GM18502 (cell line): ENCODE results near the gene TOP2B.

Experiments used
- ATAC-seq: cut with Tn5 transposase; IDR thresholded peaks from one replicate; pipeline ENCODE4 v1.9.1; 2021; ENCODE audit warnings: mild to moderate bottlenecking; ENCODE audit not compliant: unreplicated experiment, poor library complexity

TOP2B gene

GRCh38 chr3:25621087-25621486 is 43.6 kb downstream of the TOP2B start:
- no peak for ATAC-seq

DNA sequence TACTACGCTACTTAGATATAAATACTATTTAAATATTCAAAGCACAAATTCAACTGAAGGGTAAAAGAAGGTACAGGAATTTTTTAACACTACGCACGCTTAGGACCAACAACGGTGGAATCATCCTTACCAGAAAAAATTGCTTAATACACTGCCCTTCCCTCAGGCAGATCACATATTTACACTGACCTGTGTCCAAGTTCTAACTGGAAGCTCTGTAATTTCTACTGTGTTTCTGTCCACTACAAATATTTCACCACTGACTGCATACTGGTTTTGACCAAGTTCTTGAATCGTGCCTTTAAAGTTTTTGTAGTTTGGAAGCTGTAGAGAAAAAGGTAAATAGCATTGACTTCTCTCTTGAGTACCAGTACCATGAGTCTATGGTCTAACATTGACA is 44.2 kb downstream of the TOP2B start:
- ATAC-seq: no peak

DNA sequence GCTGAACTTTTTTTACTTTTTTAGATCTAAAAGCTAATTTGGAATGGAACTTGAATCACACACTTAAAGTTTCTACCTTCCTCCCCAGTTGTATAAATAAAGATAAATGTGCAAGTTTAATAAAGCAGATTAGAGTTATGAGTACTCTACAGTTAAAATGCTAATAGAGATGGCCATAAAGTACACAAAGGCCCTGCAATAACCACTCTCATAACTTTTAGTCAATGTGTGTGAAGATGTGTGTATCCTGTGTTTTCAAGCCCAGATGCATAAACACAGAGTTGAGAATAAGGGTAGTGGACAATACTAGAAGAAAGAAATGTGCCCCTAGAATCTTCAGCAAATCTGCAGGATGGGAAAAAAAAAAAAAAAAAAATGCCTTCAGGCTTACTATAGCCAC is 45.3 kb downstream of the TOP2B start:
- no peak for ATAC-seq

GRCh38 chr3:25618028-25618427 is 46.7 kb downstream of the TOP2B start:
- no peak for ATAC-seq

DNA sequence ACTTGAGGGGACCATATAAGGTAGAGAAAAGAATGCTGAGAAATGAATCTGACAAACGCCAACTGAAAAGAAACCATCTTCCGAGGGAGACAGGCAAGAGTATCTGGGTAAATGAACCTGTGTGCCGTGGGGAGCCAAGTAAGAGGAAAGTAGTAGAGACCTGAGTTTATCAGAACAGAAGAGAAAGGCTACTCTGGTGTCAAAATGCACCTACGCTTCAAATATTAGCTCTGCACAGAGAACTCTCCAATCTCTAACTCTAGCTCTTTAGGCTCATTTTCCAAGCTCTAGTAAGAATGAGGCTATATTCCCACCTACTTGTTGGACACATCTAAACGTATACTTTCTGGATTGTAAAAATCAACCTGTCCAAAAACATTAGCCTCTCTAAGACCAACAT is 53.5 kb downstream of the TOP2B start:
- no peak for ATAC-seq

GRCh38 chr3:25610779-25611178 is 53.9 kb downstream of the TOP2B start:
- no peak for ATAC-seq

GRCh38 chr3:25610167-25610566 is 54.5 kb downstream of the TOP2B start:
- peak; percentile 53 for ATAC-seq

DNA sequence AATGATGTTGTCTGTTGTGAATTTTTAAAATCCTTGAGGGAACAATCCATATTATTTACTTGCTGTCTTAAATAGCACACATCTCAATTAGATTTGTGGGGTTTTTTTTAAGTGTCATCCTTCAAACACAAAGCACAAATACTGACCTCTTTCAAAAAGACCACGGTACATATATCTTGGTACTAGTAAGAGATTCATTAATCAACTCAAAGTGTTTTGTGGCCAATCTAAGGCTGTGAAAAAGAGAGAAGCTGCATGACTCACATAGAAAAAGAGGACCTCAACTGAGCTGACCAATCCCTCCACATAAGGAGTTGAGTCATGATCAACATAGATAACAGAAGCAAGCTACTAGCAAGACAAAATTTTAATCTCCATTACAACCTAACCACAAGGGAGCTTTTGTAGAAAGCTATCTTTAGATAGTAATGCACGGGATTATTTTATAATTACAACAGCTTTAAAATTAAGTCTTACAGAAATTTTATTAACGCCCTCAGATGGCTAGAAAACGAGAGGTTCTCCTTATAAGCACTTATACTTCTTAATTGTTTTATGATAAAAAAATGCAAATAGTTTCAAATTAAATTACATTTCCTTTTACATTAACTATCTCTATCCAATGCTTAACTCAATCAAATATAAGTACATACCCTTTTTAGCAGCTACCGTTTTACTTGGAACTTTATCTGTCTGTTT is 60.5 kb downstream of the TOP2B start:
- ATAC-seq: no peak

DNA sequence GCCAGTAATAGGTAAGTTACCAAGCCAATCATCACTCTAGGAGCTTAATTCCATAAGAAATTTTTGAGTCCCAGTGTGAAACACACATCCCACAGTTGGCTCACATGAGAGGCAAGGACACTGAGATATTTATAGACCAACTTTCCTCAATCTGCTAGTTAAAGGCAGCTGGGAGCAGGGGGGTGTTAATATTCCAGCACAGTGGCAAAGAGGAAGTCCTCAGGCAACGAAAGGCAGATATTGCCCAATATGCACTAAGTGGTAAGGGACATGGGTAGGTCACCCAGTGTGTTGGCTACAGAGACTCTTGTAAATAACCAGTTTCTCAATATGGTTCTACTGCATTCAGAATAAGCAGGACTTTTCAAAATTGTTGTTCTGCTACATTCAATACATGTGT is 61.0 kb downstream of the TOP2B start:
- ATAC-seq: no peak

- ATAC-seq: no peak
Measured at GRCh38 chr3:25597535-25598101, 67.1 kb downstream of the TOP2B start.

DNA sequence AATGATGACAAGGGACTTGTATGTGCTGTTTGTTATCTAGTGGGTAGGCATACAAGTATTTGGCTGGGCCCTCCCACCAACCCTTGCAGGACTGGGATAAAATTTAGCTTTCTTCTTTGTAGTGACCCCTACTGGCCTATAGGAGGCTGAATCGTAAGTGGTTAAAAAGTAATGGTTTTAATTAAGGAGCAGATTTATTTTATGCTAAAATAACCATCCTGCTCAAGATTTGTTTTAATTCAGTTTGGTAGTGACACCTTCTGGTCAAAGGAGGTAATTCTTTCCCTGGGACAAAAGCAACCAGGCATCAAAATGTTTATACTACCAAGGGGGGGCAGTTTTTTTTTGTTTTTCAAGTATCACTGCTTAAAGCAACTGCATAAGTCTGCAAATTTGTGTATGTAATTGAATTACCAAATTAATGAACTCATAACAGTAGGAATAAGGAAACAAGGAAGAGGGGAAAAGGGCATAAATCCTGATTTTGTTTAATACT is 70.7 kb downstream of the TOP2B start:
- peak; percentile 58 for ATAC-seq

DNA sequence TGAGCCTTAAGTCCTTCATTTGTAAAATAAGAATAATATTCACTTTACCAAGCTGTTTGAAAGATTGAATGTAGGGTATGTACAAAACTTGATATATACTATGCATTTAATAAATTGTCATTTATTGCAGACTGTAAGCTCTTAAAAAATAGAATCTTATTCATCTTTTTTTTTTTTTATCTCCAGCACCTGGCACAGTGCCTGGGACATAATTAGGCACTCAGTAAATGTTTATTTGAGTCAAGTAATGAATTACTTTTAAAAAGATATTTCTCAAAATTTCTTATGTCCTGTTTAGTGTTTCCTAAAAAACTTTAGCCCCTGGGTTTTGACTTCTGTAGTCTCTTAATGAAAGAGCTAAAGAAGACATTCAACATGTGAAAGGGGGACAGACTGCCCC is 71.7 kb downstream of the TOP2B start:
- no peak for ATAC-seq

GRCh38 chr3:25592510-25592968 is 72.2 kb downstream of the TOP2B start:
- ATAC-seq: no peak

DNA sequence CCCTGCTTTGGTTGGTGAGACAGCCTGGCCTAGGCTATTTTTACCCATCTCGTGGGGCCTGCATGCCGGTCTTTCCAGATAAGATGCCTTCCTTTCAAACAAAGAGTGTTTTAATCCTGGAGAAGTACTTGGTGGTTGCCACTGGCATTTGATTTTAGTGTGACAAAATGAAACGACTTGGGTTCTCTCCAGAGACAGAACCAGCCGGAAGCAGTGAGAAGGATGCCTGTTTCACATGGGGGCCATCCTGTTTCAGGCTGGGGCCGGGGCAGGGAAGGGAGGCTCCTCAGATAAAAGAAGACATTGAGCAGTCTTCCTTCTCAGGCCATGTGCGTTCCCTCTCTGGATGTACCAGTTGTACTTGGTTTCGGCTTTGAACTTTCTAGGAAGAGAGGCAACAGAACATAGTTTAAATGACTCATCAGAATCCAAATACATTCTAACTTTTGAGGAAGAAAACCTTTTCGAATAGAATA is 74.9 kb downstream of the TOP2B start:
- no peak for ATAC-seq

DNA sequence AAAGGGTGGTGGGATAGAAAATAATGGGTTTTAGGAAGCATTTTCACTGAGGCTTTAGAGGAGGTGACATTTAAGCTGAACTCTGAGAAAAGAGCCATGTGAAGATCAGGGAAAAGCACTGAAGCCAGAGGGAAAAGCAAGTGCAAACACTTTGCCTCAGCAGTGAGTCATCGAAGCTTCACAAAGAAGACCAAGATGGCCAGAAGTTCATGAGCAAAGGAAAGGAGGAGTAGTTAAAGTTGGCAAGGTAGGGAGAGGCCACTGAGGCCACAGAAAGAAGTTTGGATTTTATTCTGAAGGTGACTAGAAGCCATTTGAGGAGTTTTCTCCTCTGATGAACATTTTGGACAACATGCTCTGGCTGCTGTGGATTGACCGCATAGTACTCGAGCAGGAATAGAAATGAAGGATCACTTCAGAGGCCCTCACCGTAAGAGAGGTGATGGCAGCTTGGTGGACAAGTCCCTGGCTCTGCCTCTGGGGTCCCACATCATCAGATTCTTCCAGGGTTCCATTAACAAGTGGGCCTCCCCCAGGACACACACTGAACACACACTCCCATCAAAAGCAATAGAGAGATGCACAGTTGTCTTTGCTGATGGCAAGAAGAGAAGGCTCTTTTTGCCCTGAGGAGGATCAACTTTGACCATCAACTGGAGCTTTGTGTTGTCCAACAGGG is 75.5 kb downstream of the TOP2B start:
- no peak for ATAC-seq

GRCh38 chr3:25588441-25589103 is 76.1 kb downstream of the TOP2B start:
- no peak for ATAC-seq

- ATAC-seq: no peak
Measured at GRCh38 chr3:25587975-25588374, 76.7 kb downstream of the TOP2B start.

DNA sequence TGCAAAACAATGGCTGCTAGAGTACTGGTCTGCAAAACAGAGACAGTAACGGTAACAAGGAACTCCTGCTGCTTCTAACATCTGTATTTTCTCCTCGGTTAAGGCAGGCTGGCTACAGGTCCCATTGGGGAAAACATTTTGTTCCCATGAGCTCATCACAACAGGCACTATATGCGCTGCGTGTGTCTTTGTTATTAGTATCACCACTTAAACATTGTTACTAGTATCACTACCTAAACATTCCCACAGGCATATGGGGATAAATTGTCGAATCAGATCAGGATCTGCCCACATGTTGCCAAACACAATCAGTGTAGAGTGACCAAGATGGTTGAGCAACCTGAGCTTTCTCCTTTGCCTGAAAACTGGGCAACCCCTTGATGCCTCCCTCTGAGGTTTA is 77.2 kb downstream of the TOP2B start:
- ATAC-seq: no peak

- ATAC-seq: no peak
Measured at GRCh38 chr3:25587094-25587493, 77.6 kb downstream of the TOP2B start.

GRCh38 chr3:25586553-25586952 is 78.2 kb downstream of the TOP2B start:
- ATAC-seq: no peak

- no peak for ATAC-seq
Measured at GRCh38 chr3:25586167-25586505, 78.6 kb downstream of the TOP2B start.
